IMR-90 (cell line): Measurements from ENCODE around the gene PDGFD. TPM values are rescaled to one million over a fixed set of nuclear protein-coding genes. Genes with fewer than 3 reads are reported as not detected.

Experiments
- ATAC-seq: fragments of 200-7000 bp; cut with Tn5 transposase; 2 replicates; pipeline ENCODE4 v1.9.1; 2020; ENCODE audit warnings: low read depth, mild to moderate bottlenecking, moderate library complexity
- BruUV-seq: library from RNA; stranded (reverse); fragments of 400-500 nt; replicated peaks from 2 replicates; lab custom pipeline; 2021; lab: Mats Ljungman, UMichigan
- CTCF ChIA-PET: fragments of 300-600 bp; formaldehyde crosslinking; extraction: SDS; loops from one replicate; lab custom pipeline; 2021; ENCODE audit warnings: antibody characterized with exemption; lab: Yijun Ruan, JAX
- POLR2A ChIA-PET: fragments of 300-600 bp; sonication (Branson Sonifier 250); formaldehyde crosslinking; loops from one replicate; lab custom pipeline; 2022; ENCODE audit warnings: antibody characterized with exemption; ENCODE audit not compliant: unreplicated experiment; lab: Charles Lee
- DNase-seq: peaks from one replicate; pipeline ENCODE4 v3.0.0; 2013
- H2AFZ ChIP-seq: replicated peaks from 2 replicates; pipeline ENCODE3; 2013; ENCODE audit warnings: low read length, mild to moderate bottlenecking; ENCODE audit not compliant: poor library complexity
- H2AK5ac ChIP-seq: 2 replicates; pipeline ENCODE4 v1.6.1; 2013; ENCODE audit warnings: low read depth, low read length, inconsistent platforms
- H2AK9ac ChIP-seq: replicated peaks from 2 replicates; pipeline ENCODE3; 2013; ENCODE audit warnings: mild to moderate bottlenecking, low read depth, low read length, moderate library complexity; ENCODE audit not compliant: poor library complexity
- H2BK120ac ChIP-seq: 2 replicates; pipeline ENCODE4 v1.6.1; 2013; ENCODE audit warnings: low read depth, low read length, inconsistent platforms
- H2BK15ac ChIP-seq: 3 replicates; pipeline ENCODE4 v1.6.1; 2013; ENCODE audit warnings: low read depth, low read length, inconsistent platforms
- H2BK20ac ChIP-seq: 2 replicates; pipeline ENCODE4 v1.6.1; 2013; ENCODE audit warnings: low read depth, mild to moderate bottlenecking, inconsistent platforms, low read length, moderate library complexity
- H2BK5ac ChIP-seq: 2 replicates; pipeline ENCODE4 v1.6.1; 2013; ENCODE audit warnings: mild to moderate bottlenecking, low read depth, low read length, inconsistent platforms; ENCODE audit not compliant: poor library complexity, severe bottlenecking
- H3K14ac ChIP-seq: replicated peaks from 2 replicates; pipeline ENCODE4 v1.6.1; 2013; ENCODE audit warnings: low read depth, low read length, inconsistent platforms
- H3K18ac ChIP-seq: 2 replicates; pipeline ENCODE4 v1.6.1; 2013; ENCODE audit warnings: low read depth, low read length, control low read depth
- H3K23ac ChIP-seq: 2 replicates; pipeline ENCODE4 v1.6.1; 2013; ENCODE audit warnings: low read depth, low read length, inconsistent platforms
- H3K27ac ChIP-seq: 2 replicates; pipeline ENCODE4 v1.5.1; 2013; ENCODE audit warnings: mild to moderate bottlenecking, control low read depth, low read length; ENCODE audit not compliant: insufficient read depth
- H3K27me3 ChIP-seq: 2 replicates; pipeline ENCODE4 v1.6.1; 2013; ENCODE audit warnings: low read length; ENCODE audit not compliant: control insufficient read depth, insufficient read depth
- H3K36me3 ChIP-seq: 2 replicates; pipeline ENCODE4 v1.6.1; 2013; ENCODE audit warnings: low read length, mixed read lengths; ENCODE audit not compliant: control insufficient read depth, insufficient read depth
- H3K4ac ChIP-seq: 2 replicates; pipeline ENCODE4 v1.6.1; 2013; ENCODE audit warnings: low read depth, low read length, inconsistent platforms
- H3K4me1 ChIP-seq: 2 replicates; pipeline ENCODE4 v1.6.1; 2013; ENCODE audit warnings: low read length, mixed read lengths; ENCODE audit not compliant: control insufficient read depth, insufficient read depth
- H3K4me2 ChIP-seq: 2 replicates; pipeline ENCODE4 v1.6.1; 2013; ENCODE audit warnings: low read depth, mild to moderate bottlenecking, control low read depth, low read length, moderate library complexity
- H3K4me3 ChIP-seq: 2 replicates; pipeline ENCODE4 v1.5.1; 2013; ENCODE audit warnings: low read depth, mild to moderate bottlenecking, control low read depth, low read length, moderate library complexity; ENCODE audit not compliant: insufficient read depth
- H3K56ac ChIP-seq: 2 replicates; pipeline ENCODE4 v1.6.1; 2013; ENCODE audit warnings: low read length, inconsistent platforms; ENCODE audit not compliant: insufficient read depth; ENCODE audit errors: extremely low read depth
- H3K79me1 ChIP-seq, 2 experiments: 2 replicates each; pipeline ENCODE4 v1.6.1; 2013; ENCODE audit warnings: low read length in 2 of 2, inconsistent platforms in 1 of 2, low read depth in 1 of 2
- H3K9ac ChIP-seq: 2 replicates; pipeline ENCODE4 v1.6.1; 2013; ENCODE audit warnings: low read depth, low read length, control low read depth
- H3K9me1 ChIP-seq: 2 replicates; pipeline ENCODE4 v1.6.1; 2013; ENCODE audit warnings: low read length, inconsistent platforms; ENCODE audit not compliant: insufficient read depth
- H3K9me3 ChIP-seq: 2 replicates; pipeline ENCODE4 v1.6.1; 2013; ENCODE audit warnings: low read length; ENCODE audit not compliant: control insufficient read depth, insufficient read depth
- H4K20me1 ChIP-seq: 2 replicates; pipeline ENCODE4 v1.6.1; 2013; ENCODE audit warnings: low read length, inconsistent platforms; ENCODE audit not compliant: insufficient read depth
- H4K5ac ChIP-seq: 2 replicates; pipeline ENCODE4 v1.6.1; 2013; ENCODE audit warnings: mild to moderate bottlenecking, low read depth, low read length, control low read depth
- H4K8ac ChIP-seq, 2 experiments: 2 replicates each; pipeline ENCODE4 v1.6.1; 2013; ENCODE audit warnings: low read depth in 2 of 2, low read length in 2 of 2, control low read depth in 1 of 2, inconsistent platforms in 1 of 2
- H4K91ac ChIP-seq: 2 replicates; pipeline ENCODE4 v1.6.1; 2013; ENCODE audit warnings: low read depth, low read length, inconsistent platforms; ENCODE audit not compliant: insufficient read depth
- BHLHE40 ChIP-seq: fragments of 150-350 bp; IDR thresholded peaks from 2 replicates; pipeline ENCODE4 v1.6.1; 2016; ENCODE audit warnings: mild to moderate bottlenecking, low read depth, low read length
- MAFK ChIP-seq: IDR thresholded peaks from 2 replicates; pipeline ENCODE4 v1.6.1; 2012; ENCODE audit warnings: low read depth, low read length, improper control_type of control experiment
- WGBS, 2 experiments: methylation state at CpG; one replicate each; pipeline versions ENCODE4 v1.1.5 to v1.1.7; 2013; ENCODE audit warnings: missing lambda C conversion rate in 2 of 2; ENCODE audit not compliant: insufficient read length in 1 of 2; ENCODE audit errors: extremely low coverage in 2 of 2; 5-methylcytosine and 5-hydroxymethylcytosine counted together
- dilution Hi-C: fragments of 300-500 bp; cut with HindIII; formaldehyde crosslinking; loops from one replicate; pipeline ENCODE4 v1.14.3; 2018; ENCODE audit warnings: low sequenced_read_pairs; ENCODE audit not compliant: unreplicated experiment
- in situ Hi-C: fragments of 300-500 bp; cut with MboI; formaldehyde crosslinking; loops from 3 replicates; pipeline ENCODE4 v1.14.3; 2019; ENCODE audit warnings: low sequenced_read_pairs, inconsistent platforms, mixed read lengths
- intact Hi-C: fragments of 100-400 bp; cut with micrococcal nuclease; formaldehyde crosslinking; loops from 2 replicates; pipeline ENCODE4 v1.10.0; 2022
- polyA plus RNA-seq, 3 experiments: library from polyadenylated mRNA; depleted of rRNA; stranded (reverse); fragments of >200 nt; gene quantifications; 2 replicates each; pipeline ENCODE4 v1.2.3, GENCODE V29; 2012; ENCODE audit warnings: low replicate concordance in 1 of 3
- total RNA-seq: library from RNA; depleted of rRNA; stranded (reverse); fragments of >200 nt; gene quantifications from 2 replicates; pipeline ENCODE4 v1.2.3, GENCODE V29; 2012

The PDGFD gene
- total and polyA plus RNA-seq, 2 of the 4 experiments (the other 2 are of a cell fraction), result 2.1 to 3.0 TPM

- no peak for ATAC-seq
- Histone ChIP-seq H3K9me3 (no peaks in the 10 kb centered on the region; the same call in 1 of the 2 replicates), H3K4me2 (no peak overlapping the region), H2AK5ac (no peak overlapping the region), H2AK9ac (no peak overlapping the region), H3K4ac (peak overlapping the region; percentile 25; the same call in 1 of the 2 replicates), H2BK120ac (peak overlapping the region; percentile 62), H3K18ac (peak overlapping the region; percentile 28; the same call in 1 of the 2 replicates), H3K4me3 (no peak overlapping the region), H2BK20ac (peak overlapping the region; percentile 91; the same call in 1 of the 2 replicates), H3K79me1 (no peaks in the 10 kb centered on the region; a peak in 1 of 4 replicates), H4K91ac (no peak overlapping the region), H3K9ac (no peak overlapping the region), H3K27me3 (no peaks in the 10 kb centered on the region), H3K9me1 (peaks cover 17% of the 10 kb centered on the region), H2BK15ac (no peak overlapping the region), H3K27ac (no peak overlapping the region), H2AFZ (no peak overlapping the region), H4K20me1 (no peaks in the 10 kb centered on the region), H3K23ac (no peak overlapping the region), H4K8ac (0 out of 4 replicates have a peak overlapping the region, but pooled peaks of 1 of the 2 experiments have one; percentile 8), H3K36me3 (no peaks in the 10 kb centered on the region), H3K4me1 (peaks cover 18% of the 10 kb centered on the region), H4K5ac (no peak overlapping the region), H3K56ac (no peak overlapping the region), H3K14ac (no peak overlapping the region), H2BK5ac (no peak overlapping the region)
- in situ Hi-C loops, result no loop called here
- DNase-seq, result no peak
- BruUV-seq, result no TSS peak
- no peak for TF ChIP-seq BHLHE40
- peak; percentile 60 for TF ChIP-seq MAFK
- WGBS, 2 experiments, result no CpG with 5 or more reads among the region's 5 CpGs
- ChIA-PET CTCF (interaction anchor here (0.7 kb wide), 1 partner anchor 15 kb away, joined by 3 read pairs; no protein-coding TSS in a partner anchor), POLR2A (no interaction called here)
- dilution Hi-C loops, result no loop called here
- intact Hi-C loops, result no loop called here
These were observed 165.0 kb downstream of the PDGFD start for GRCh38 chr11:103998826-103999508.
